Liver (tissue), 1 donor: ENCODE results near the gene ZIC2.

Experiments
- YY1 ChIP-seq: IDR thresholded peaks from 2 replicates; pipeline ENCODE4 v1.6.1; 2016; ENCODE audit warnings: antibody characterized with exemption, mild to moderate bottlenecking
- TF ChIP-seq, protein P1 (sequence below): IDR thresholded peaks from 2 replicates; pipeline ENCODE4 v1.6.1; 2016; ENCODE audit warnings: antibody characterized with exemption

DNA sequence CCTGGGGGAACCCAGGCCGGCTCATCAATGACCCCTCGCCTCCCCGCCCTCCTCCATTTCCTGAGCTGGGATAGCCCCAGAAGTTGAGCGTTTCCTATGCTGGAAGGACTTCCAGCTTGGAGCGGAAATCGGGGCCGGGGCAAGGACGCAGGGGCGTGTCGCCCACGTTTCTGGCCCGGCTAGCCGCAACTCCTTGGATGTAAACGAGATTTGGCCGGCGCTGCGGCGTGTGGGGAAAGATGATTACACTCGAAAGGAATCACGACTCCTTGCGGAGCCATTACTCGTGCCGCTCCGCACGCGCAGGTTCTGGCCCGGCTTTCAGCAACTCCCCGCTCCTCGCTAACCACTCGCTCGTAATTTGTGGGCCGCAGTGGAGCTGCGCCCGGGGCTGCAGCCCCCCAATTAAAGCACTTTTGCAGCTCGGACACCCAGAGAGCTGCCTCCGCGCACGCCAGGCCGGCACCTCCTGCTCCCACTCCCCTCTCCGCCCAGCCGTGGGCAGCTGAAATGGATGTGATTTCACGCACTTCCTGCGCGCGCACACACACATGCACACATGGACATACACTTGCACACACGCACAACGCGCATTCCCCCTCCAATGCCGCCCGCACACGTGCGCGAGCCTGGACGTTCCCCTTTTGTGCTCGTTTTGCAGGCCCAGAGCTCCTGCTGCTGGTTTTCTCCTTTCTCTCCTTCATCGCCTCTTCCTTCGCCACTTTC is 25.7 kb upstream of the ZIC2 start:
- TF ChIP-seq, protein P1, sequence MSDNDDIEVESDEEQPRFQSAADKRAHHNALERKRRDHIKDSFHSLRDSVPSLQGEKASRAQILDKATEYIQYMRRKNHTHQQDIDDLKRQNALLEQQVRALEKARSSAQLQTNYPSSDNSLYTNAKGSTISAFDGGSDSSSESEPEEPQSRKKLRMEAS, result no peak
- no peak for TF ChIP-seq YY1
